HS-5 (cell line): ENCODE measurements around the gene CLIC1.

Experiments used
- DNase-seq: peaks from one replicate; pipeline ENCODE4 v3.0.0-alpha.2; 2012; ENCODE audit warnings: low read depth

Gene CLIC1

DNA sequence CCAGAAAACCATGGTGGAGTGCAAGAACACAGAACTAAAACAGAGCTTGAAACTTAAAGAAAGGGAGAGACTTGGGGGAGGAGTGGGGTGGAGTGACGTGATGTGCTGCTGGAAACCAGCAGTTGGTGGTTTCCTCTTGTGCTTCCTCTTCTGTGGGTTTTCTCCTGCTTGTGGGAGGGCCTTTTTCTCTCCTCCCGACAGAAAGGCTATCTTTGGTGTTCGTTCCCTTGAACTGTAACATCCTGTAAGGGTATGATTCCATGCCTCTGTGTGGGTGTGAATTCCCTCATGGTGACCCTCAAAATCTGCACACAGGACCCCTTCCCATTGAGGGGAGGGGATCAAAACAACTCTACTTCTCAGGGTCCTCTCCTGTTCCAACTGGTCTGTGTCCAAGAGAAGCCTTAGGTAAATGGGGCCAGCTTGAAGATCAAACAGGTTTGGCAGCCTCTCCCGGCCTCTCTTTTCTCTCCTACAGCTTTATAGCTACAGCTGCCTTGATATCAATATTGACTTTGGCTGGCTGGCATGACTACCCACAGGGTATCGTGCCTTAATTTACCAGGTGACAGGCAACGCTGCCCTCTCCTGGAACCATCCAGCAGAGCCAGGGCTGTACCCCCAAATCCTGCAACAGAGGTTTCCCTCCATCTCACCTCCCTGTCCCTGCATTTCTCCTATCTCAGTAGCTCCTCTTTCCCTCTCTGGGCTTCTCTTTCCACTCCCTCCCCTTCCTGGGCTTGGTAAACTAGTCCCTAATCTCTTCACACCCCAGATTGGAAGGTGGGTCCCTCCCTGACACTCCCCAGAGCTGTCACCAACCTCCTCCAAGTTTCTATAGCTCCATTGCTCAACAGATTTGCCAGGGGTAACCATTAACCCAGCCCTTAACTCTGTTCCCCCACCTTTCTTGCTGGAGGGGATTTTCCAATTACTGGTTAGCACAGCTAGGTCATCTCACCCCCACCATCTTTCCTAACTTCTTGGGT lies 2.0 kb upstream of the CLIC1 start:
- peak; percentile 68 for DNase-seq

DNA sequence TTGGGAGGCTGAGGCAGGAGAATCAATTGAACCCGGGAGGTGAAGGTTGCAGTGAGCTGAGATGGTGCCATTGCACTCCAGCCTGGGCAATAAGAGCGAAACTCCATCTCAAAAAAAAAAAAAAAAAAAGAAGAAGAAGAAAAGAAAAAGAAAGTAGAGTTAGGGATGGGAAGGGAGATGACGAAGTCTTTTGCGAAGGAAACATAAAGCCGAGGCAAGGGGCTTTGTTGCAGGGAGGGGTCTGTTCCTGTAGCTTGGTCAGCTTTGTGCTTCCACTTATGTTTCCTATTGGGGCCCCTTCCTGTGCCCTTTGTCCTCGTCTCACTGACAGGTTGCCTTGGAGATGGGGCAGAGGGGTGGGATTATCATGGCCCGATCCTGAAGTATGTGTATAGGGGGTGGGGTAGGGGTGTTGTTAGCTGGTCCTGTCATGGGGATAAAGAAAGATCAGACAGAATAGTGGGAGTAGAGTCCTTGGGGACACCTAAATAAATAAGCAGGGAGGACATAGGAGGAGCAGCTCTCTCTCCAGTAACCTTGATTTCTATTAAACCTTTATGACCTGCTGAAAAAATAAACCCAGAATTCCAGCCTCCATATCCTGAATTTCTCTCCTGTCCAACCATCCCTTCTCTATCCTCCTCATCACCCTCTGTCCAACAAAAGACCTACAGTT lies 1.1 kb upstream of the CLIC1 start:
- DNase-seq, result no peak

DNA sequence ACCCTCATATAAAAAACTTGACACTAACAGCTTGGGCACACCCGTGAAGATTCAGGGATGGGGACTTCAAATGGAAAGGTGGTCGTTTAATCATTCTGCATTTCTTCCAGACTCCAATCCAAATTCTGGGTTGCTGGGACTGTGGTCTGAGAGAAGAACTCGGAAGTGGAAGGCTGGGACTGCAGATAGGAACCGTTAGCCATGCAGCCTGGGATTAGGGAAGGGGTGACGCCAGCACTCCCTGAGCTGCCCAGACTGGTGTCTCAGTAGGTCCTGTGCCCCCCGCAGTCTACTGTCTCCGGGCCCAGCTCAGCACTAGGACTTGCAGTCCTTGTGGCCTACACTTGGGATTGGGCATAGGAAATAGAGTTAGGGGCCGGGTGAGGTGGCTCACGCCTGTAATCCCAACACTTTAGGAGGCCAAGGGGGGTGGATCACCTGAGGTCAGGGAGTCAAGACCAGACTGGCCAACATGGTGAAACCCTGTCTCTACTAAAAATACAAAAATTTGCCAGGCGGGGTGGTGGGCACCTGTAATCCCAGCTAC lies 511 bp upstream of the CLIC1 start:
- no peak for DNase-seq

DNA sequence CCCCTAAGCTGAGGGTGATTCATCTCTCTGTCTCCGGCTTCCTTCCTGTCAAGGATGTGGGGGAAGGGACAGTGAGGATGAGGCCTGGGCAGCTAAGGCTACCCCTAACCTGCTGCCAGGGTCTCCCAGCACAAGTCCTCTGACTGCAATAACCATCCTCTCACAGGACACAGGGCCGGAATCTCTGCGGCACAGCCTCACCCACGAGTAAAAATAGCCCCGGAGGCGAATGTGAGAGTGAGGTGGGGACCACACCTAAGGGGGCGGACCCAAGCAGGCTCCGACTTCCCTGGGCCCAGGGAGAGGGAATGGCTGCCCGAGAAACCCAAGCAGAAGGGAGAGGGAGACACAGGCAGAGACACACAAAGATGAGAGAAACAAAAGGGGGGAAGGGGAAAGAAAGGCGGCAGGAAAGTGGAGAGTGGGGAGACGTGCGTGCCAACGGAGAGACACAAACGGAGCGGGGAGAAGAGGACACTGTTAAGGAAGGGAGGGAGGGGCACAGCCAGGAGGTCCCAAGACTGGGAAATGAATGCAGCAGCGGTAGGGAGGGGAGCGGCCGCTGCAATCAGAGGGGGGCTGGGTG lies 1.4 kb downstream of the CLIC1 start:
- peak; percentile 78 for DNase-seq

DNA sequence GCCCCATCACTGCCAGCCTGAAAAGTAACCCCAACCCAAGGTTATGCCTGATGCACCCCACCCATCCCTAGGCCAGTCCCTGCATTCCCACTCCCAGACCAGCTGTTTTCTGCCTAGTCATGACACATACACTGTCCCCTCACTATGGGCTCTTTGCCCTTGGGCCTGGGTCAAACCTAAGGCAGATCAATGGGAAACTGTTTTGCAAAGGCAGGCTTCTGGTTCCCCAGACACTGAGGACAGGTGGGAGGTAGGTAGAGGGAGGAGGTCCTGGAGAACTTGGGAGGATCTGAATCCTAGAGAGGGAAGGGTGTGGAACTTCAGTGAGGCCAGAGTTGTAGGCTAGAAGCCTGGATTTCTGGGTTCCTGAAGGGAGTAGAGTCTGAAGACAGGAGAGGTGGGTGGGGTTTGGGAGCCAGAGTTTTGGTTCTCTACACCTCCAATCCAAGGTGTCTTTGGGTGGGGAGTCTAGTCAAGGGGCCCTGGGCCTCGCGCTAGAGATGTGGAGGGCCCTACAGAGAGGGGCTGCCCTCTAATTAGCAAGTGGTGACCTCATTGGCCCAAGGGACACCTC lies 2.0 kb downstream of the CLIC1 start:
- DNase-seq, result no peak

DNA sequence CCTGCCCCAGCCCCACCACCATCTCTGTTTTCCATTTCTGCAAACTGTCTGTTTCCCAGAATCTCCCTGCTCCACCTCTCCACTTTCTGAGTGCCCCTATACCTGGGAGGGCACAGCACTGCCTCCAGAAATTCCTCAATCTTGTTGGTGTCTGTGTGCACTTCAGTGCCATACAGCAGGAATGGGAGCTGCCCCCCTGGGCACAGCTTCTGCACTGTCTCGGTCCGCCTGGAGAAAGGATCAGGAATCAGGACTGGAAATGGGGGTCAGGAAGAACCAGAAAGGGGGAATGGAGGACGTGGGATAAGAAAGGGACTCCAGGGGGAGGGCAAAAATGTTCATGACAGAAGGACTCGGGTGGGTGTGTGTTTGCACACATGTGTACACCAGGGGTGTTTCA lies 2.6 kb downstream of the CLIC1 start:
- no peak for DNase-seq

DNA sequence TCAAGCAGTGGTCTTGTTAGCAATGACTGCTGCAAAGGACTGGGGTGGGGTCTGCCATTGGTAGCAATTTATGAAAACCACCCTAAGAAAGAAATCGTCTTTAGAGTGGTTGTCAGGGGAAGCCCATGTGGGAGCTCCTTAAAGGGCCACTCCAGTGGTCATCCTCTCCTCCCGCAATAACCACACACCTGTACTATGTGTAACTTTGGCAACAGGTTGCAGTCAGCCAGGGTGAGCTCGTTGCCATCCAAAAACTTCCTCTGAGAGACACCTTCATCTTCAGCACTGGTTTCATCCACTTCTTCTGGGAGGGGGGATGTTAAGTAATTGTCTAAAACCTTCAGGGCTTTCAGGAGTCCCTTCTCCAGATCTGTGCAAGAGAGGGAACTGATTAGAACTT lies 4.3 kb downstream of the CLIC1 start:
- DNase-seq, result no peak

DNA sequence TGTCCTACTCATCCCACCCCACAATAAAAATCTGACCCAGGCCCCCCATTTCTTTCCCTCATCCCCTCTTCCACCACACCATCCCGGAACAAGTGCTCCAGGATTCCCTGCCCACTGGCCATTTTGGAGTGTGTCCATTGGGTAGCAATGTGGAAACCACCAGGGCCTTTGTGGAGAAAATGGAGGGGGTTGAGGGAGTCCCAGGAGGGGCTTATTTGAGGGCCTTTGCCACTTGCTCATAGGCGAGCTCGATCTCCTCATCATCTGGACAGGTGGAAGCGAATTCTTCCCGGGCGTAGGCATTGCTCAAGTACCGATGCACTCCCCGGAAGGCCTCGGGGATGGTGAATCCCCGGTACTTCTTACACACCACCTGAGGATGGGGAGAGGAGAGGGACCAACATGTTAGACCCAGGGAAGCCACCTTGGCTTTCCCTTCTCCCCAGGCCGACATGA lies 5.7 kb downstream of the CLIC1 start:
- DNase-seq, result no peak

DNA sequence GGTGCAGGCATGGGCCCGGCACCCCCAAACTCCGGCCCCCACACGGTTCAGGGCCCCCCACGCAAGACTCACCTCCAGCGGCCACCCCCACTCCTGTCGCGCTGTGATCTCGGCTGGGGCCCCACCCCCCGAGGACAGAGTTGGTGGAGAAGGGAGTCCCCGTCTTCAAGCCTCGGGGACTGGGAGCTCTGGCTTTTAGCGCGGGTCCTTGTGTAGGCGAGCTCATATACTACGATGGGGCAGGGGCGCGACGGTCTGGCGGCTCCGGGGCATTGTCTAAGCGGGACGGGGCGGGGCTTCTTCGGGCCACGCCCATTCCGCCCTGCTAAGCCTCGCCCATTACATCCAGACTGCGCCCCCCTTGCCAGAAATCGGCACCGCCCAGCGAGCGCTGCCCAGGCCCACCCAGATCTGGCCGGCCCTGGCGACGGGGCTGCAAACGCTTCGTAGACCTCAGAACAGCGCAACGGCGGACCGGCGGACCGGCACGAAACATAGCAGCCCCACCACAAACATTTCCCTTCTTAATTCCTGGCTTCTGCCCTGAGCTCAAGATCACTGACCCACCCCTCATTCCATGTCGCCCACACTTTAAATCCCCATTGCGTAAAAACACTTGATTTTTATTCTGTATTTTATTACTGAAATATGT lies 6.2 kb downstream of the CLIC1 start:
- no peak for DNase-seq

DNA sequence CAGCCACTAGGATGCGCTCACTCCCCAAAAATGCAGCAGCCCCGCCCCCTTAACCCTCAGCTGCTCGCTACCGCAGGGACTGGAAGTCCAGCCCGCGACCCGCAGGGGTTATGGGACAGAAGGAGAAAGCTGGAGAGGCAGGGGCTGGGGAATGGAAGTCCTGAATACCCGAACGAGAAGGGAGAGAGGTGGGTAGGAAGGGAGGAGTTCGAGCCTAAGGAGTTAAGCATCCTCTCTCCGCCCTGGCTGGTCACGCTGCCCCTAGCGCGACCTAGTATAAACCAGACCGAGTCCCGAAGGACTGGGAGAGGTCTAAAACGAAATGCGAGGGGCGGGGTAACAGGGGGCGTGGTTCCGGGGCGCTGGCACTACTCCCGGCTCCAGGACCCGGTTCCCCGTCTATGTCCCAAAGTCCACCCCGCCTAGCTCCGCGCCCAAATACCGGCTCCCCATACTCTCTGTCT lies 6.8 kb downstream of the CLIC1 start:
- DNase-seq, result no peak

DNA sequence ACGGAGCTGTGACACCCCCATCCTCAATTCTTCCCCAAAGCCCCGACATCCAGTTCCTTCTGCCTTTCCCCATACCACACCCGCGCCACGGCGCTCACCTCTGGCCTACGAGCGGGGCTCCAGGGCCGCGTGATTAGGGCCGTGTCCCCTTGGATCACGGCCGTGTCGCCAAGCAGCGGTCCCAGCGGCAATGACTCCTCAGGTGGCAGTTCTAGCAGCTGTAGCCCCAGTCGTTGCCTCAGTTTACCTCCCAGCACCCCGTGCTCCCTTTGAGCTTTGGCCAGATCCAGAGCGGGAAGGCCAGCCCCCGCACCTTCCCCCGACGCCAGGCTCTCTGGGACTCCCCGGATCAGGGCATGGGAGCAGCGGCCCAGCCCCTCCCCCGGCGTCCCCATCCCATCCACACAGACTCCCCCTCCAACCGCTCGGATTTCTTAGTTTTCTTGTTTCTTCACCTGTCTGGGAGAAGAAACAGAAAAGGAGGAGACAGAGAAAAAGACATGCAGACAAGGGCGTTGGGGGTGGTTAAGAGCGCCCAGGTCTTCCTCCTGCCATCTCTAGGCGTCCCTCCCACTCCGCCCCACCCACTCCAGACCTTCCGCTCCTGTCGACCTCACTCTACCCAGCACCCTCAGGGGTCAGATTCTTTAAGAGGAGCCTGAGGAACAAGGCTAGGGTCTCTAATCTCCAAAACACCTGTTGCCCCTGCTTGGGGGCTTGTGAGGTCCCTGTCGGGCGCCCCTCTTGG lies 7.4 kb downstream of the CLIC1 start, which contains the start of gene DDAH2:
Gene DDAH2 (minus strand): TSS at position 533 of the 748 bp plus-strand sequence. CDS start 138 bp downstream, at position 395.
- no peak for DNase-seq

DNA sequence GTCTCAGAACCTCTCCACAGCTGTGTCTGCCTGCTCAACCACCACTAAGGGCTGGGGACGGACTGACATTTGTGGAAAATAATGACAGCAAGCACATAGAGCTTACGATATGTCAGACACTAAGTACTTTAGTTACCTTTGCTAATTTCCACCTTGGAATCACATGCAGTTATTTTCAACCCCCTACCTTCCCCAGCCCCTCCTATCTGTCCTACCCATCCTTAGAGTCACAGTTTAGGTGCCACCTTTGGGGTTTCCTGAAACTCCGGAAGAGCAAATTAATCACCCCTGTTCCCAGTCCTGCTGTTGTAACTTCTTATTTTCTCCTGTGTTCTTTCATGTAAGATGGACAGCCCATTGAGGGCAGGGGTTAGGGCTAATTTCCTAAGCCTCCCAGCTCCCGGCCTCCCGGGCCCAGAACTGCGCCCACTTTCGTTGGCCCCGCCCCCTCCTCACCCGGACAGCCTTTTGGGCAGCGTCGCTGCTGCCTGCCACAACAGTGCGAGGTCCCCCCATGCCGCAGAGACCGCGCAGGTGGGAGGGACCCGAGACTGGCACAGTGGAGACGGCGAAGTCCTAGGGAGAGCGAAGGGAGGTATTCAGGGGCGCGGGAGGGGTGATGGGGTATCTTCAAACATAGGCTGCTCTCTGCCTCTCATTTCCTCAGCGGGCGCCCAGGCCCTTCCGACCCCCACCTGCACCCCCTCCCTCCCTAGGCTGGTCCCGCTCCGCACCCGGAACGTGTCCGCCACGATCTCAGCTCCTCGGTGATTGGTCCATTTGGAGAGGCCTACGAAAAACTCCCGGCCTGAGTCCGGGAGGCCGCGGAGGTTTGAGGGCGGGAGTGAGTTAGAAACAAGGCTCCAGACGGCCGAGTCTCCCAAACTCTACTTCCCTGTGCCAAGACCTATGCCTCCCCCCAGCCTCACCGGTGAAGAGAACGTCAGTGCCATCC lies 8.3 kb downstream of the CLIC1 start:
- no peak for DNase-seq

DNA sequence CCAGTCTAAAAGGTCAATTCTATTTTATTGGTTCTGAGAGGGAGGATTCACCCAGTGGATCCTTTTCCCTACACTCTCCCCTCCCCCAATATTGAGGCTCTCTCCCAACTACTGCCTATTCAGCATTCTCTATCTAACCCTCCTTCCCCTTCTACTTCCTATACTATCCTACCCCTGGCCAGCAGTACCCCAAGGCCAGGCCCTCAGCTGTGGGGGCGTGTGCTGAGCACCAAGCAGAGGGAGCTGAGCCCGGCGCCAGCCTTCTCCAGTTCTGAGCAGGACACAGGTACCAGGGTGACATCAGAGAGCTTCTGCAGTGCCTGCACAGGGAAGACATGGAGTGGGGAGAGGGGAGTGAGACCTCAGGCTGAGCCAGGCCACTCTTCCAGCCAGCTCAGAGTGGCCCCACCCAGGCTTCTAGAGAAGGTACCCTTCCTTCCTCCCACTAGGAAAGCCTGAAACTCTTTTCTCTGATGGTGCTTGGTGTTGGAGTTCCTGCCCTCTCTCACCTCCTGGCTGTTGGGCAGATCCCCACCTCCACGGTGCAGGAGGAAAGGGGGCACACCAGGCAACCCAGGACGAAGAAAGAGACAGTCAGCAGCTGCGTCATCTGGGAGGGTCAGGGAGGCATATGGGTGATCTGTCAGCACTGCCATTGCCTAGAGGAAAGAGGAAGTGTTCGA lies 9.2 kb downstream of the CLIC1 start:
- DNase-seq, result no peak

DNA sequence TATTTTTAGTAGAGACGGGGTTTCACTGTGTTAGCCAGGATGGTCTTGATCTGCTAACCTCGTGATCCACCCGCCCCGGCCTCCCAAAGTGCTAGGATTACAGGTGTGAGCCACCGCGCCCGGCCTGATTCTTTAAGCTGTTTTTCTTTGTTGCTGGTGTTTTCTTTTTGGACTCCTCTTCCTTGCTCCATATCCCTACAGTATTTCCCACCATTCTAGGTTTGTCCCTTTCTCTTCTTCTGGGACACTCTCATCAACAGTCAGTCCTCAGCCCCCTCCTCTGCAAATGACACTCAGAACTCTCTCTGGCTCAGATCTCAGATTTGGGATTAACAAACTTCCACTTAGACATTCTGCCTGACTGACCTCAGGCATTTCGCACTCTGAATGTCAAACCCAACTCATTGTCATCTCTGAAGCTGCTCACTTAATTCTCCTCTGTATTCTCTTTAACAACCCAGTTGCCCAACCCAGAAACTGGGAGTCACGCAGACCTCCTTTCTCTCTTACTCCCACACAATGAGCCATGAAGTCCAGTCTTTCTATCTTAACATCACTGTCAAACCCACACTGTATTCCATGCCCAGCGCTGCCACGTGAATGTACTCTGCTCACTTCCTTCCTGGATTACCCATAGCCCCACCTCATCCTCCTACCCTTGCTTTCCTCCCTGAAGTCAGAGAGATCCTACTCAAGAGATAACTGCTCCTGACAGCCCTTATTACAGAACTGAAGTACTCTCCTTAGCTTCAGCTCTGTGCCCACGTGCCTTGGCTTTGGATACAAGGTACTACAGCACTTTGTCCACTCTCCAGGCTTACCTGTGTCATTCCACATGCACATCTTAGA lies 10.6 kb downstream of the CLIC1 start:
- DNase-seq, result no peak

DNA sequence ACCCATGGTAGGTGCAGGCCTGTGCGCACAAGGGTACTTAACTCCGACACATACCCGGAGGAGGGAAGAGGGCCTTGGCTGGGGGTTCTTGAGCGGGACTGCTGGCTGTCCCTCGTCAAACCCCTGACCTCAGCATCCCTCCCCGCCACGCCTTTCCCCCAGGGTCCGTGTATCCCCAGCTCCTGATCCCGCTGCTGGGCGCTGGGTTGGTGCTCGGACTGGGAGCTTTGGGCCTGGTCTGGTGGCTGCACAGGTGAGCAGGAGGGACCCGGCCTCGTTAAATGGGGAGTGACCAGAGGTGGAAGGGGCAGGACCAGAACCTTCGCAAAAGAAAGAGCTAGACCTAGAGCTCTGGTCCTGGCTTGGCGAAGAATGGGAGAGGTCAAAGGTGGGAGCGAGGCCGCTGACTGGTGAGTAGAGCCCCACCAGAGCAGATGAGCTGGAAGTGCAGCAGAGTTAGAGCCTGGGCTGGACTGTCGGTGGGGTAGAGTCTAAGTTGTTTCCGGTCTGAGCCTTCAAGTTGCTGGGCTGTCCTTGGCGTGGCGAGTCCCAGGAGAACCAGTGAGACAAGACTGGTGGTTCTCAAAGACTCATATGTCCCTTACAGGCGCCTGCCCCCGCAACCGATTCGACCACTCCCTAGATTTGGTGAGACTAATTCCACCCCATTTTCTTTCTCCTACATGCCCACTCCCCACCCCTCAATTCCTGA lies 12.2 kb downstream of the CLIC1 start:
- DNase-seq, result no peak

DNA sequence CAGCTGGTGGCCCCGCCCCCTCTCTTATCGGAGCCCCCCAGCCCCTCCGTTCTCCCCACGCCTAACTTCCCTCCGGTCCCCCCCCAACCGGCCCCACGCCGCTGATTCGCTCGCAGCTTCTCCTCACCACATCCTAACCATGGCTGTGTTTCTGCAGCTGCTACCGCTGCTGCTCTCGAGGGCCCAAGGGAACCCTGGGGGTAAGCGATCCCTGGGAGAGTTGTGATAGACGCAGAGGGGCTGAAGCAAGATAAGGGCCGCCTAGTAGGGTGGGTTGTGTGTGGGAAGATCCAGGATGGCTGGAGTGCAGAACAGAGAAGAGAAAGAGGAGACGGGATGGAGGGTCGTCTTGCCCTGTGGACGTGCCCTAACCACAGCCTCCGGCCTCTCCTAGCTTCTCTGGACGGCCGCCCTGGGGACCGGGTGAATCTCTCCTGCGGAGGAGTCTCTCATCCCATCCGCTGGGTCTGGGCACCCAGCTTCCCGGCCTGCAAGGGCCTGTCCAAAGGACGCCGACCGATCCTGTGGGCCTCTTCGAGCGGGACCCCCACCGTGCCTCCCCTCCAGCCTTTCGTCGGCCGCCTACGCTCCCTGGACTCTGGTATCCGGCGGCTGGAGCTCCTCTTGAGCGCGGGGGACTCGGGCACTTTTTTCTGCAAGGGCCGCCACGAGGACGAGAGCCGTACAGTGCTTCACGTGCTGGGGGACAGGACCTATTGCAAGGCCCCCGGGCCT lies 12.9 kb downstream of the CLIC1 start, which contains the start of gene MPIG6B:
Gene MPIG6B (plus strand): TSS at position 129 of the 735 bp plus-strand sequence. CDS start 11 bp downstream, at position 140.
- no peak for DNase-seq
